ENCODE results near the gene LDB1. TPM values are rescaled to one million over a fixed set of nuclear protein-coding genes. Genes with fewer than 3 reads are reported as not detected.

The LDB1 gene
- total RNA-seq, 2 experiments from 2014 or later: 115 to 117 TPM

GRCh38 chr10:102148275-102148674 lies 28.1 kb upstream of the LDB1 start:
- Mint-ChIP-seq H3K27ac (peak overlapping the region; percentile 18), H3K4me1 (peaks cover 22% of the 10 kb centered on the region)
- DNase-seq: no peak

DNA sequence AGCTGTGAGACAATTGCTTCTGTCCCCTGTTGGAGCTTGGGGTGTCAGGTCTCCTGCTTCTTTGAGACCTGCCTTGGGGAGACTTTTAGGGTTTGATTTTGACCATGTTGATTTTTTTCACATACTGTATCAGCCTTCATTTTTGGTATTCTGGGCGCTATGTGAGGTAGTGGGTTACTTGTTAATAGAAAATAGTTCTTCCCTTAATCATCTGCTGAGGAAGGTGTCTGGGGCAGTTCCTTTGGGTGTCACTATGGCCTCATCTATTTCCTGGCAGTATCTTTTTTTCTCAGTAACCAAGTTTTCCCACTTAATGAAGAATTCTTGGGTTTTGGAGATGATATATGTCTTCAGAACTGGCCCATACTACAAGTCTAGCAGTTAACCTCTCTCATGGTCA lies 27.4 kb upstream of the LDB1 start:
- POLR2A ChIA-PET: interaction anchor here (0.7 to 2.4 kb wide), 2 partner anchors 10 to 42 kb away, joined by 3 to 6 read pairs; no protein-coding TSS in a partner anchor
- Mint-ChIP-seq H3K36me3 (peaks cover 43% of the 10 kb centered on the region), H3K27me3 (no peaks in the 10 kb centered on the region), H3K27ac (no peak overlapping the region), H3K4me3 (no peak overlapping the region), H3K9me3 (no peaks in the 10 kb centered on the region), H3K4me1 (peaks cover 20% of the 10 kb centered on the region)
- no peak for DNase-seq
- no peak for ATAC-seq (ENCODE audit: low read depth)

More at GRCh38 chr10:102148275-102148674, 28.1 kb upstream of the LDB1 start:
- ATAC-seq (ENCODE audit: low read depth): no peak
- no peak overlapping the region for H3K4me3 Mint-ChIP-seq
- no peaks in the 10 kb centered on the region for H3K9me3 Mint-ChIP-seq
- no peaks in the 10 kb centered on the region for H3K27me3 Mint-ChIP-seq
- POLR2A ChIA-PET: no interaction called here
- H3K36me3 Mint-ChIP-seq: peaks cover 41% of the 10 kb centered on the region

DNA sequence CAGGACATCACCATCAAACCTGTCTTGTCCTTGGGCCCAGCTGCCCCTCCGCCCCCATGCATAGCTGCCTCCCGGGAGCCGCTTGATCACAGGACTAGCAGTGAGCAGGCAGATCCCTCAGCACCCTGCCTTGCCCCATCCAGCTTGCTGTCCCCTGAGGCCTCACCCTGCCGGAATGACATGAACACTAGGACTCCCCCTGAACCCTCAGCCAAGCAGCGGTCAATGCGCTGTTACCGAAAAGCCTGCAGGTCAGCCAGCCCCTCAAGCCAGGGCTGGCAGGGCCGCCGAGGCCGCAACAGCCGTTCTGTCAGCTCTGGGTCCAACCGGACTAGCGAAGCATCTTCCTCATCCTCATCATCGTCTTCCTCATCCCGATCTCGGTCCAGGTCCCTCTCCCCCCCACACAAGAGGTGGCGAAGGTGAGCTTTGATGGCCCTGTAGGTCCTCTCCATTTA lies 26.8 kb upstream of the LDB1 start:
- Mint-ChIP-seq H3K27me3 (no peaks in the 10 kb centered on the region), H3K36me3 (peaks cover 45% of the 10 kb centered on the region), H3K27ac (no peak overlapping the region), H3K4me3 (no peak overlapping the region), H3K4me1 (peaks cover 20% of the 10 kb centered on the region), H3K9me3 (no peaks in the 10 kb centered on the region)
- ATAC-seq (ENCODE audit: low read depth): no peak
- POLR2A ChIA-PET: interaction anchor here (0.7 to 2.4 kb wide), 2 partner anchors 9 to 42 kb away, joined by 3 to 6 read pairs; no protein-coding TSS in a partner anchor
- DNase-seq: no peak

- Mint-ChIP-seq H3K27me3 (no peaks in the 10 kb centered on the region), H3K36me3 (peaks cover 33% of the 10 kb centered on the region), H3K9me3 (no peaks in the 10 kb centered on the region), H3K4me1 (peaks cover 12% of the 10 kb centered on the region), H3K27ac (no peak overlapping the region), H3K4me3 (no peak overlapping the region)
- POLR2A ChIA-PET: interaction anchor here (1.2 kb wide), 1 partner anchor 9 kb away, joined by 5 read pairs; no protein-coding TSS in a partner anchor
- DNase-seq: no peak
- ATAC-seq (ENCODE audit: low read depth): no peak
Observed at GRCh38 chr10:102141583-102142107, 21.5 kb upstream of the LDB1 start.

GRCh38 chr10:102140913-102141540 lies 20.9 kb upstream of the LDB1 start:
- H3K4me3 Mint-ChIP-seq: no peak overlapping the region
- H3K27me3 Mint-ChIP-seq: no peaks in the 10 kb centered on the region
- H3K4me1 Mint-ChIP-seq: peaks cover 9% of the 10 kb centered on the region
- no peak overlapping the region for H3K27ac Mint-ChIP-seq
- ATAC-seq (ENCODE audit: low read depth) (no peak), DNase-seq (no peak)
- POLR2A ChIA-PET: interaction anchor here (1.2 to 2.7 kb wide), 2 partner anchors 9 to 11 kb away, joined by 5 to 9 read pairs; partner anchors contain the start of gene NOLC1
- no peaks in the 10 kb centered on the region for H3K9me3 Mint-ChIP-seq
- peaks cover 30% of the 10 kb centered on the region for H3K36me3 Mint-ChIP-seq

DNA sequence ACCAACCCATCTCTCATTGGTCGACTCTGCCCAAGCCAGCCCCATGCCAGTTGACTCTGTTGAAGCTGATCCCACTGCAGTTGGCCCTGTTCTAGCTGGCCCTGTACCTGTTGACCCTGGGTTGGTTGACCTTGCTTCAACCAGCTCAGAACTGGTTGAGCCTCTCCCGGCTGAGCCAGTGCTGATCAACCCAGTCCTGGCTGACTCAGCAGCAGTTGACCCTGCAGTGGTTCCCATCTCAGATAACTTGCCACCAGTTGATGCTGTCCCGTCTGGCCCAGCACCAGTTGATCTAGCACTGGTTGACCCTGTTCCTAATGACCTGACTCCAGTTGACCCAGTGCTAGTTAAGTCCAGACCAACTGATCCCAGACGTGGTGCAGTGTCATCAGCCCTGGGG lies 20.1 kb upstream of the LDB1 start:
- Mint-ChIP-seq H3K9me3 (no peaks in the 10 kb centered on the region), H3K36me3 (peaks cover 28% of the 10 kb centered on the region), H3K27ac (no peak overlapping the region), H3K27me3 (no peaks in the 10 kb centered on the region), H3K4me1 (peaks cover 12% of the 10 kb centered on the region), H3K4me3 (no peak overlapping the region)
- POLR2A ChIA-PET: interaction anchor here (0.6 to 2.7 kb wide), 2 partner anchors 12 to 26 kb away, joined by 3 to 9 read pairs; partner anchors contain the start of gene NOLC1
- no peak for ATAC-seq (ENCODE audit: low read depth)
- DNase-seq: no peak

DNA sequence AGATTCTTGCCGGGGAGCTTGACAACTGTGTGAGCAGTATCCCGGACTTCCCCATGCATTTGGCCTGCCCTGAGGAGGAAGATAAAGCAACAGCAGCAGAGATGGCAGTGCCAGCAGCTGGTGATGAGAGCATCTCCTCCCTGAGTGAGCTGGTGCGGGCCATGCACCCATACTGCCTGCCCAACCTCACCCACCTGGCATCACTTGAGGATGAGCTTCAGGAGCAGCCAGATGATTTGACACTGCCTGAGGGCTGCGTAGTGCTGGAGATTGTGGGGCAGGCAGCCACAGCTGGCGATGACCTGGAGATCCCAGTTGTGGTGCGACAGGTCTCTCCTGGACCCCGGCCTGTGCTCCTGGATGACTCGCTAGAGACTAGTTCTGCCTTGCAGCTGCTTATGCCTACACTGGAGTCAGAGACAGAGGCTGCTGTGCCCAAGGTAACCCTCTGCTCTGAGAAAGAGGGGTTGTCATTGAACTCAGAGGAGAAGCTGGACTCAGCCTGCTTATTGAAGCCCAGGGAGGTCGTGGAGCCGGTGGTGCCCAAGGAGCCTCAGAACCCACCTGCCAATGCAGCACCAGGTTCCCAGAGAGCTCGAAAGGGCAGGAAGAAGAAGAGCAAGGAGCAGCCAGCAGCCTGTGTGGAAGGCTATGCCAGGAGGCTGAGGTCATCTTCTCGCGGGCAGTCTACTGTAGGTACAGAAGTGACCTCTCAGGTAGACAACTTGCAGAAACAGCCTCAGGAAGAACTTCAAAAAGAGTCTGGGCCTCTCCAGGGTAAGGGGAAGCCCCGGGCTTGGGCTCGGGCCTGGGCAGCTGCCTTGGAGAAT lies 19.3 kb upstream of the LDB1 start:
- Mint-ChIP-seq H3K27me3 (no peaks in the 10 kb centered on the region), H3K36me3 (peaks cover 28% of the 10 kb centered on the region), H3K4me3 (no peak overlapping the region), H3K9me3 (no peaks in the 10 kb centered on the region), H3K27ac (peak overlapping the region; percentile 24), H3K4me1 (peaks cover 18% of the 10 kb centered on the region)
- ATAC-seq (ENCODE audit: low read depth): no peak
- no peak for DNase-seq
- POLR2A ChIA-PET: interaction anchor here (0.6 to 2.7 kb wide), 3 partner anchors 7 to 25 kb away, joined by 3 to 9 read pairs (median 6); partner anchors contain the start of gene NOLC1

- ATAC-seq (ENCODE audit: low read depth) (no peak), DNase-seq (no peak)
- H3K27ac Mint-ChIP-seq: peak overlapping the region; percentile 47
- no peak overlapping the region for H3K4me3 Mint-ChIP-seq
- H3K27me3 Mint-ChIP-seq: no peaks in the 10 kb centered on the region
- H3K9me3 Mint-ChIP-seq: no peaks in the 10 kb centered on the region
- peaks cover 26% of the 10 kb centered on the region for H3K4me1 Mint-ChIP-seq
- peaks cover 14% of the 10 kb centered on the region for H3K36me3 Mint-ChIP-seq
- POLR2A ChIA-PET: interaction anchor here (0.6 kb wide), 1 partner anchor 36 kb away, joined by 4 read pairs; no protein-coding TSS in a partner anchor
Observed at GRCh38 chr10:102135956-102136526, 15.9 kb upstream of the LDB1 start.

- peak overlapping the region; percentile 83 for H3K27ac Mint-ChIP-seq
- peaks cover 26% of the 10 kb centered on the region for H3K4me1 Mint-ChIP-seq
- DNase-seq: no peak
- H3K9me3 Mint-ChIP-seq: no peaks in the 10 kb centered on the region
- H3K4me3 Mint-ChIP-seq: peak overlapping the region; percentile 97
- H3K36me3 Mint-ChIP-seq: peaks cover 6% of the 10 kb centered on the region
- no peaks in the 10 kb centered on the region for H3K27me3 Mint-ChIP-seq
- no peak for ATAC-seq (ENCODE audit: low read depth)
- POLR2A ChIA-PET: interaction anchor here (0.6 to 1.2 kb wide), 4 partner anchors 9 to 1765 kb away, joined by 4 to 6 read pairs (median 4); no protein-coding TSS in a partner anchor
Observed at GRCh38 chr10:102134416-102134815, 14.2 kb upstream of the LDB1 start.

GRCh38 chr10:102133373-102134195 lies 13.4 kb upstream of the LDB1 start:
- peak overlapping the region; percentile 97 for H3K4me3 Mint-ChIP-seq
- no peaks in the 10 kb centered on the region for H3K9me3 Mint-ChIP-seq
- H3K36me3 Mint-ChIP-seq: peaks cover 2% of the 10 kb centered on the region
- DNase-seq (peak; percentile 66), ATAC-seq (ENCODE audit: low read depth) (peak; percentile 9)
- POLR2A ChIA-PET: interaction anchor here (1.2 kb wide), 2 partner anchors 10 to 18 kb away, joined by 4 to 6 read pairs; no protein-coding TSS in a partner anchor
- no peaks in the 10 kb centered on the region for H3K27me3 Mint-ChIP-seq
- H3K4me1 Mint-ChIP-seq: peaks cover 26% of the 10 kb centered on the region
- peak overlapping the region; percentile 95 for H3K27ac Mint-ChIP-seq

- POLR2A ChIA-PET: interaction anchor here (0.6 to 3.2 kb wide), 5 partner anchors 11 to 37 kb away, joined by 3 to 23 read pairs (median 6); partner anchors contain the start of genes LDB1 and NOLC1
- H3K4me3 Mint-ChIP-seq: peak within 1 kb of the TSS; percentile 97
- H3K27me3 Mint-ChIP-seq: no peaks in the 10 kb centered on the region
- ATAC-seq (ENCODE audit: low read depth) (peak; percentile 94), DNase-seq (peak; percentile 93)
- H3K9me3 Mint-ChIP-seq: no peaks in the 10 kb centered on the region
- peaks cover 2% of the 10 kb centered on the region for H3K36me3 Mint-ChIP-seq
- peaks cover 26% of the 10 kb centered on the region for H3K4me1 Mint-ChIP-seq
- peak within 1 kb of the TSS; percentile 95 for H3K27ac Mint-ChIP-seq
Observed at GRCh38 chr10:102132563-102133372, 12.6 kb upstream of the LDB1 start, which contains the start of gene PPRC1. TSS of gene PPRC1 (plus strand) at chr10:102133040. CDS start at chr10:102133069, 29 bp downstream.

All from activated naive CD8-positive, alpha-beta T cell treated with anti-CD3 and anti-CD28 coated beads, Interleukin-2, amount 10 ng/mL, durations not matched to agents 7 days and 5 days (primary cell).